ENCODE measurements around the gene FECH. TPM values are rescaled to one million over a fixed set of nuclear protein-coding genes. Genes with fewer than 3 reads are reported as not detected.

Gene FECH
- total RNA-seq, 1 experiment from 2014 or later, result 24.1 TPM

DNA sequence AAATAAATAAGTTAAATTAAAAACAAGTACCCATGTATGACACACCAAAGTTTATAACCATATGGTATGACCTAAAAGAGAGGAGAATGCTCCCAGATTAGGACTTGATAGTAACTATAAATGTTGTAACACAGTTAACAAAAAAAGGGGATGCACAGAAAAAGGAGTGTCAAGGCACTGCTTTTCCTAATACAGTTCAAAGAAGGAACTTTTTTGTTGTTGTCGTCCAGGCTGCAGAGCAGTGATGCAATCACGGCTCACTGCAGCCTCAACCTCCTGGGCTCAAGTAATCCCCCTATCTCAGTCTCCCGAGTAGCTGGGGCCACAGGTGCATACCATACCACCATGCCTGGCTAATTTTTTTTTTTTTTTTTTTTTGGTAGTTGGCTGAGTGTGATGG lies 32.4 kb upstream of the FECH start:
- Histone ChIP-seq H3K14ac (ENCODE audit: insufficient read depth, low read length) (no peak overlapping the region), H3K79me1 (ENCODE audit: insufficient read depth, low read depth, low read length, poor library complexity, severe bottlenecking) (peaks cover 7% of the 10 kb centered on the region), H3K23me2 (ENCODE audit: insufficient read length, low read depth, low read length, poor library complexity, severe bottlenecking) (no peaks in the 10 kb centered on the region), H3K27ac (ENCODE audit: insufficient read length, low read depth, low read length) (no peak overlapping the region), H4K91ac (ENCODE audit: insufficient read length, low read depth, low read length) (no peak overlapping the region), H3K4ac (ENCODE audit: low read depth, low read length) (no peak overlapping the region), H3K4me1 (ENCODE audit: insufficient read depth, low read length) (peaks cover 2% of the 10 kb centered on the region; the same call in 1 of the 2 replicates), H2BK15ac (ENCODE audit: low read depth, low read length) (no peak overlapping the region), H3K9me3 (ENCODE audit: control insufficient read depth, low read depth, low read length) (no peaks in the 10 kb centered on the region), H2BK120ac (ENCODE audit: low read depth, low read length, poor library complexity, severe bottlenecking) (no peak overlapping the region), H4K20me1 (ENCODE audit: control insufficient read depth, insufficient read depth, insufficient read length) (no peaks in the 10 kb centered on the region), H3T11ph (ENCODE audit: low read length) (no peak overlapping the region), H2AK5ac (ENCODE audit: insufficient read length, low read length) (no peak overlapping the region), H2BK20ac (ENCODE audit: low read depth, low read length, poor library complexity, severe bottlenecking) (no peak overlapping the region), H3K23ac (ENCODE audit: insufficient read length, low read depth, low read length) (no peak overlapping the region), H2BK5ac (ENCODE audit: insufficient read length, low read length) (no peak overlapping the region), H2AFZ (ENCODE audit: low read length) (no peak overlapping the region), H3K27me3 (ENCODE audit: insufficient read depth, low read length) (no peaks in the 10 kb centered on the region), H3K56ac (ENCODE audit: insufficient read length, low read depth, low read length) (no peak overlapping the region), H3K9ac (ENCODE audit: extremely low read depth, insufficient read length, low read length) (no peak overlapping the region), H4K5ac (ENCODE audit: insufficient read length, low read depth, low read length) (no peak overlapping the region), H4K8ac (replicated peaks; ENCODE audit: insufficient read length, low read depth, low read length) (no peak overlapping the region), H3K4me2 (ENCODE audit: insufficient read depth, insufficient read length, low read length) (no peak overlapping the region), H3K18ac (ENCODE audit: insufficient read length, low read depth, low read length) (no peak overlapping the region), H2BK12ac (ENCODE audit: insufficient read length, low read depth, low read length) (no peak overlapping the region), H3K79me2 (ENCODE audit: insufficient read depth, low read length) (peaks cover 4% of the 10 kb centered on the region; the same call in 1 of the 2 replicates)
- no peak overlapping the region for H3K4me3 Mint-ChIP-seq
- H3K9me3 Mint-ChIP-seq, result no peaks in the 10 kb centered on the region; a peak in 1 of 5 replicates
- H3K27me3 Mint-ChIP-seq (ENCODE audit: low read depth), result no peaks in the 10 kb centered on the region
- no CpG with 5 or more reads among the region's 3 CpGs for WGBS (ENCODE audit: extremely low coverage, insufficient read length, low lambda C conversion rate)
- peaks cover 7 to 10% of the 10 kb centered on the region in 2 experiments; a peak in 3 of 4 replicates for H3K4me1 Mint-ChIP-seq
- H3K36me3 Mint-ChIP-seq (ENCODE audit: insufficient read depth in 1 of 3, low read depth in 3 of 3), result peaks cover 24 to 58% (median 50%) of the 10 kb centered on the region in 3 experiments; a peak in 6 of 7 replicates
- no peak overlapping the region for H3K27ac Mint-ChIP-seq
- no peak for DNase-seq
- TF ChIP-seq, protein P1, sequence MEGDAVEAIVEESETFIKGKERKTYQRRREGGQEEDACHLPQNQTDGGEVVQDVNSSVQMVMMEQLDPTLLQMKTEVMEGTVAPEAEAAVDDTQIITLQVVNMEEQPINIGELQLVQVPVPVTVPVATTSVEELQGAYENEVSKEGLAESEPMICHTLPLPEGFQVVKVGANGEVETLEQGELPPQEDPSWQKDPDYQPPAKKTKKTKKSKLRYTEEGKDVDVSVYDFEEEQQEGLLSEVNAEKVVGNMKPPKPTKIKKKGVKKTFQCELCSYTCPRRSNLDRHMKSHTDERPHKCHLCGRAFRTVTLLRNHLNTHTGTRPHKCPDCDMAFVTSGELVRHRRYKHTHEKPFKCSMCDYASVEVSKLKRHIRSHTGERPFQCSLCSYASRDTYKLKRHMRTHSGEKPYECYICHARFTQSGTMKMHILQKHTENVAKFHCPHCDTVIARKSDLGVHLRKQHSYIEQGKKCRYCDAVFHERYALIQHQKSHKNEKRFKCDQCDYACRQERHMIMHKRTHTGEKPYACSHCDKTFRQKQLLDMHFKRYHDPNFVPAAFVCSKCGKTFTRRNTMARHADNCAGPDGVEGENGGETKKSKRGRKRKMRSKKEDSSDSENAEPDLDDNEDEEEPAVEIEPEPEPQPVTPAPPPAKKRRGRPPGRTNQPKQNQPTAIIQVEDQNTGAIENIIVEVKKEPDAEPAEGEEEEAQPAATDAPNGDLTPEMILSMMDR (conservative IDR thresholded peaks at IDR 0.05), result no peak

Data from H9 (cell line).